ENCODE results near the gene TANGO6. TPM values are rescaled to one million over a fixed set of nuclear protein-coding genes. Genes with fewer than 3 reads are reported as not detected.

The TANGO6 gene
- total RNA-seq, 2 experiments from 2014 or later, result 17.1 to 18.1 TPM

DNA sequence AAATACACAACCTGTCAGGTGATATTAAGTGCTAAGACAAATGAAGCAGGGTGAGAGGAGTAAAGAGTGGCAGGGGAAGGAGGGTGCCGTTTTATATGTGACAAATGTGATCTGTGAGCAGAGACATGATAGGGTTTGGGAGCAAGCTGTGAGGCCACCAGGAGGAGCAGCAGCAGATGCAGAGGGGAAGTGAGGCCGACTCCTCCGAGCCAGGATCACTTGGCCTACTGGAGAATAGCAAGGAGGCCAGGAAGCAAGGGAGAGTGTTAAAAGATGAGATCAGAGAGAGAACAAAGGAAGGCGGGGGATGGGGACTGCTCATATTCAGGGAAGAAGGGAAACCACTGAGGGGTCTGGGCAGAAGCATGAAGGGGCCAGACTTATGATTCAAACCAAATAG, 129.4 kb downstream of the TANGO6 start:
- Mint-ChIP-seq H3K4me3 (no peak overlapping the region), H3K27ac (no peak overlapping the region), H3K9me3 (no peaks in the 10 kb centered on the region), H3K27me3 (no peaks in the 10 kb centered on the region), H3K4me1 (ENCODE audit: low read depth) (no peaks in the 10 kb centered on the region), H3K36me3 (ENCODE audit: low read depth) (peaks cover 67% of the 10 kb centered on the region)
- ATAC-seq (ENCODE audit: poor library complexity) (no peak), DNase-seq (no peak)
- Histone ChIP-seq H3K4me3 (ENCODE audit: low read length) (no peak overlapping the region), H3K27me3 (ENCODE audit: control insufficient read depth in 1 of 2, insufficient read depth in 2 of 2, low read length in 2 of 2) (no peaks in the 10 kb centered on the region), H3K9me3 (ENCODE audit: control insufficient read depth in 1 of 2, insufficient read depth in 1 of 2, low read length in 2 of 2) (no peaks in the 10 kb centered on the region), H3K27ac (ENCODE audit: low read depth in 1 of 2, low read length in 2 of 2) (no peak overlapping the region), H3K36me3 (ENCODE audit: insufficient read depth, low read length) (peaks cover 42% of the 10 kb centered on the region), H3K4me1 (ENCODE audit: insufficient read depth, low read length) (no peaks in the 10 kb centered on the region)
- ChIA-PET POLR2A (no interaction called here), CTCF (no interaction called here)
- intact Hi-C loops (cut with DNase I, micrococcal nuclease), result no loop called here
- TF ChIP-seq, protein P1, sequence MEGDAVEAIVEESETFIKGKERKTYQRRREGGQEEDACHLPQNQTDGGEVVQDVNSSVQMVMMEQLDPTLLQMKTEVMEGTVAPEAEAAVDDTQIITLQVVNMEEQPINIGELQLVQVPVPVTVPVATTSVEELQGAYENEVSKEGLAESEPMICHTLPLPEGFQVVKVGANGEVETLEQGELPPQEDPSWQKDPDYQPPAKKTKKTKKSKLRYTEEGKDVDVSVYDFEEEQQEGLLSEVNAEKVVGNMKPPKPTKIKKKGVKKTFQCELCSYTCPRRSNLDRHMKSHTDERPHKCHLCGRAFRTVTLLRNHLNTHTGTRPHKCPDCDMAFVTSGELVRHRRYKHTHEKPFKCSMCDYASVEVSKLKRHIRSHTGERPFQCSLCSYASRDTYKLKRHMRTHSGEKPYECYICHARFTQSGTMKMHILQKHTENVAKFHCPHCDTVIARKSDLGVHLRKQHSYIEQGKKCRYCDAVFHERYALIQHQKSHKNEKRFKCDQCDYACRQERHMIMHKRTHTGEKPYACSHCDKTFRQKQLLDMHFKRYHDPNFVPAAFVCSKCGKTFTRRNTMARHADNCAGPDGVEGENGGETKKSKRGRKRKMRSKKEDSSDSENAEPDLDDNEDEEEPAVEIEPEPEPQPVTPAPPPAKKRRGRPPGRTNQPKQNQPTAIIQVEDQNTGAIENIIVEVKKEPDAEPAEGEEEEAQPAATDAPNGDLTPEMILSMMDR (IDR thresholded peaks at IDR 0.05), result no peak

DNA sequence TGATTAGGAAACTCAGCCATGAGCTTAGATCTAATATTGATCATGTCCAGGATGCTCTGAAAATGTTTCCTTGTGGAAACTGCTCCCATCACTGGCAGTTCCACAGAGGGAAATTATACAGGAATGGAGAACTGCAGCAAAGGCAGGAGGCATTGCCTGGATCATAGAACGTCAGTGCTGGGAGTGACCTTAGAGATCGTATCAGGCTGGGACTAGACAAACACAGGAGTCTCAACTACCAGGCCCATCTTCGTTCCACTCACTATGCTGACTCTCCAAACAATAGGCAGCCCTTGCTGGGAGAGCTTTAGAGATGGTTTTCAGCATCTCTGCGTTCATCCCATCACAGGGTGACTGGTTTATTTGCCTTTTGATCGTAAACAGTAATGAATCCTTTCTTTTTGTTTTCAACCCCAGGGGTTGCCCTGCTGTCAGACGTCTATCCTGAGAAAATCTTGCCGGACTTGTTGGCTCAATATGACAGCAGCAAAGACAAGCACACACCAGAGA, 130.3 kb downstream of the TANGO6 start:
- Histone ChIP-seq H3K27me3 (ENCODE audit: control insufficient read depth in 1 of 2, insufficient read depth in 2 of 2, low read length in 2 of 2) (no peaks in the 10 kb centered on the region), H3K36me3 (ENCODE audit: insufficient read depth, low read length) (peaks cover 49% of the 10 kb centered on the region), H3K27ac (ENCODE audit: low read depth in 1 of 2, low read length in 2 of 2) (no peak overlapping the region), H3K4me1 (ENCODE audit: insufficient read depth, low read length) (no peaks in the 10 kb centered on the region), H3K9me3 (ENCODE audit: control insufficient read depth in 1 of 2, insufficient read depth in 1 of 2, low read length in 2 of 2) (no peaks in the 10 kb centered on the region), H3K4me3 (ENCODE audit: low read length) (no peak overlapping the region)
- no peak for DNase-seq
- TF ChIP-seq, protein P1 (IDR thresholded peaks at IDR 0.05), result no peak
- ChIA-PET CTCF (no interaction called here), POLR2A (no interaction called here)
- intact Hi-C loops (cut with DNase I, micrococcal nuclease), result no loop called here
- Mint-ChIP-seq H3K9me3 (no peaks in the 10 kb centered on the region), H3K4me3 (no peak overlapping the region), H3K36me3 (ENCODE audit: low read depth) (peaks cover 75% of the 10 kb centered on the region), H3K27ac (no peak overlapping the region), H3K27me3 (no peaks in the 10 kb centered on the region), H3K4me1 (ENCODE audit: low read depth) (no peaks in the 10 kb centered on the region)
- ATAC-seq (ENCODE audit: poor library complexity), result no peak

DNA sequence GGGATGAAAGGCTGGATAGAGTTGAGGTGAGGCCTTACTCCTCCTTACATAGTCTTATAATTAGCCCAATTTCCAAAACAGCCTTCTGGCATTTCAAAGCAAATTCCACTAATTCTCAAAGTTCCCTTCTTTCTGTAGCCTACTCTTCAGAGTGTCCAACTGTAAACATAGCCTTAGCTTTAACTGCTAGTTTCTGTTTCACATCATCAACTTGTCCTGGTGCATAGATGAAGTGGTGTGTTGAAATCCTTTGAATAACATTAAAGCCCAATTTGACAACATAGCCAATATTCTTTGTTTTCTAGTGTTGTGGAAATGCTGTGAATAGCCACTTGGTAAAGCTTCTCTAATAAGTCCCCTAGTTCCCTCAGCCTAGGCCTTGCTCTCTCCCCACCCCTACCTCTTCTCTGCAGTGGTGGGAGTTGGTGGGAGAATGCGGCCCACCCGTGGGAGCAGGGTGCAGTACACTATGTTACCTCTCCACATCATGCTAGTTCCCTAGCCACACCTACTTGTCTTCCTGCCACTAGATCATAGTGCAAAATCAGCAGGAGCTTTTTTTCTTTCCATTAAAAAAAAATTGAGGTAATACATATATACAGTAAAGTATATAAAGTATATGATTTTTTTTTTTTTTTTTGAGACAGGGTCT, 135.1 kb downstream of the TANGO6 start:
- H3K27ac ChIP-seq (ENCODE audit: low read depth in 1 of 2, low read length in 2 of 2), result no peak overlapping the region
- TF ChIP-seq, protein P1 (IDR thresholded peaks at IDR 0.05), result no peak
- H3K36me3 ChIP-seq (ENCODE audit: insufficient read depth, low read length), result peaks cover 46% of the 10 kb centered on the region
- no peaks in the 10 kb centered on the region for H3K4me1 ChIP-seq (ENCODE audit: insufficient read depth, low read length)
- Mint-ChIP-seq H3K4me3 (no peak overlapping the region), H3K27ac (no peak overlapping the region), H3K9me3 (no peaks in the 10 kb centered on the region), H3K4me1 (ENCODE audit: low read depth) (no peaks in the 10 kb centered on the region), H3K36me3 (ENCODE audit: low read depth) (peaks cover 85% of the 10 kb centered on the region), H3K27me3 (no peaks in the 10 kb centered on the region)
- no peaks in the 10 kb centered on the region for H3K27me3 ChIP-seq (ENCODE audit: control insufficient read depth in 1 of 2, insufficient read depth in 2 of 2, low read length in 2 of 2)
- intact Hi-C loops (cut with DNase I, micrococcal nuclease), result no loop called here
- no peak overlapping the region for H3K4me3 ChIP-seq (ENCODE audit: low read length)
- POLR2A ChIA-PET, result no interaction called here
- ATAC-seq (ENCODE audit: poor library complexity) (no peak), DNase-seq (no peak)
- CTCF ChIA-PET, result no interaction called here
- no peaks in the 10 kb centered on the region for H3K9me3 ChIP-seq (ENCODE audit: control insufficient read depth in 1 of 2, insufficient read depth in 1 of 2, low read length in 2 of 2)
